ENCODE data around the gene NOXA1.

GRCh38 chr9:137478613-137478961 lies 55.4 kb downstream of the NOXA1 start:
- no peak for TF ChIP-seq POLR2A (IDR thresholded peaks at IDR 0.05; ENCODE audit: low read depth, low read length)
- TF ChIP-seq POLR2AphosphoS5 (IDR thresholded peaks at IDR 0.05; ENCODE audit: low read depth, low read length) = no peak
- no peak for TF ChIP-seq SPI1 (IDR thresholded peaks at IDR 0.05; ENCODE audit: low read depth, low read length)

Measured in GM12891 (cell line).